Mesodermal cell (in vitro differentiated cells): ENCODE data around the gene ABCC1.

Experiments
- H3K27ac ChIP-seq: 2 replicates; pipeline ENCODE4 v1.7.0; 2013; ENCODE audit warnings: mild to moderate bottlenecking, low read depth, low read length, moderate library complexity; ENCODE audit not compliant: severe bottlenecking
- H3K36me3 ChIP-seq: 2 replicates; pipeline ENCODE4 v1.7.1; 2013; ENCODE audit warnings: mild to moderate bottlenecking, low read length, moderate library complexity; ENCODE audit not compliant: control insufficient read depth, insufficient read depth
- H3K4me1 ChIP-seq: one replicate; pipeline ENCODE4 v1.7.1; 2013; ENCODE audit warnings: mild to moderate bottlenecking, low read length; ENCODE audit not compliant: insufficient read depth, control insufficient read depth, poor library complexity, severe bottlenecking
- H3K4me3 ChIP-seq: 2 replicates; pipeline ENCODE4 v1.7.0; 2013; ENCODE audit warnings: low read length, control low read depth, mild to moderate bottlenecking; ENCODE audit not compliant: insufficient read depth, poor library complexity, severe bottlenecking; ENCODE audit errors: extremely low read depth
- H3K9me3 ChIP-seq: 2 replicates; pipeline ENCODE4 v1.7.1; 2013; ENCODE audit warnings: mild to moderate bottlenecking, low read length, moderate library complexity; ENCODE audit not compliant: control insufficient read depth
- WGBS, 2 experiments: methylation state at CpG; one replicate each; pipeline ENCODE4 v1.1.5; 2013; ENCODE audit warnings: missing lambda C conversion rate in 2 of 2; ENCODE audit not compliant: insufficient coverage in 2 of 2; 5-methylcytosine and 5-hydroxymethylcytosine counted together

Gene ABCC1

DNA sequence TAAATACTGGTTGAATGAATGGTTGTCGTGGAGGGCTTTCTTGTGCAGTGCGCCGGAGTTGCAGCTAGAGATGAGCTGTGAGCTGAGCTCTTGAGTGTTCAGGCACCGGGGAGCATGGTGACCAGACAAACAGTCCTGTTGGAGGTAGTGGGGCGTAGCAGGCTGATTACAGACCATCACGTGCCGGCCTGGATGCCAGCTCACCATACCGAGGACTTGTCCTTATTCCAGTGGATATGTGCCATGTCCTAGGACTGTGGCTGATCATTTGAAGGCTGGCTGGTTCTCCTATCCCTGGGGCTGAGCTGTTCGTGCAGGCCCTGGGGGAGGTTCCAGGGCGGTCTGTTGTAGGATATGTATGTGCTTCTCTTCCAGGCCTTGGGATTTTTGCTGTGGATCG lies 60.0 kb downstream of the ABCC1 start:
- Histone ChIP-seq H3K27ac (no peak overlapping the region), H3K4me3 (no peak overlapping the region), H3K36me3 (peaks cover 40% of the 10 kb centered on the region), H3K9me3 (no peaks in the 10 kb centered on the region), H3K4me1 (peaks cover 7% of the 10 kb centered on the region)
- 89 to 94% methylated on average over 3 to 10 of the region's 11 CpGs for WGBS, 2 experiments

DNA sequence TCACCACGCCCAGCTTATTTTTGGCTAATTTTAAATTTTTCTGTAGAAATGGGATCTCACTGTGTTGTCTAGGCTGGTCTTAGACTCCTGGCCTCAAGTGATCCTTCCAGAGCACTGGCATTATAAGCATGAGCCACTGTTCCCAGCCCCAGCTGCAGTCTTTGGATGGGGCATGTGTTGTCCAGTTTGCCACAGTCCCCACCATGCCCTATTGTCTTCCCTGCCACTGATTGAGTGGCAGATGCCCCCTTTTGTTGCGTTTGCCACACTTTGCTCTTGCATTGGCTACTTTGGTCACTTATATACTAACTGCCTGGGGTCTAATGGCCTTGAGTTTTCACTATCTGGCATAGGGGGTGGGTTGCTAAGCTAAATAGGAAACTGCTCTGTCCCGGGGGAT lies 60.8 kb downstream of the ABCC1 start:
- peaks cover 45% of the 10 kb centered on the region for H3K36me3 ChIP-seq
- H3K9me3 ChIP-seq: no peaks in the 10 kb centered on the region
- H3K27ac ChIP-seq: no peak overlapping the region
- H3K4me3 ChIP-seq: no peak overlapping the region
- WGBS, 2 experiments: 92 to 100% methylated on average over 2 of the region's 3 CpGs
- H3K4me1 ChIP-seq: peaks cover 6% of the 10 kb centered on the region

DNA sequence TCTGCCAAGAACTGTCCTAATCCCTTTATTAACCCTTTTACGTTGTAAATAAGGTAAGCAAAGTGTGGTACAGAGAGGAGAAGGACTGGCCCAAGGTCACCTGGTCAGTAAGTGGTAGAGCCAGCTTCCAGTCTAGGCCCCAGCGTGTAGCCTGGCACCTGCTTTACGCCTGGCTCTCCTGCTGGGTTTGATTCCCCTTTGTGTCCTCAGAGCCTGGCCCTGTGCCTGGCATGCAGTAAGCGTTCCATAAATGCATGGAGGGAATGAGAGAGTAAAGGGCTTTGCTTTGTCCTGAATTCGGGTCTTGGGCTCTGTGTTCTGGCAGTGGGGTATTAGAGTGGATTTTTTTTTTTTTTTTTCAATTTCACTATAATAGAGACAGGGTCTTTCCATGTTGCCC lies 62.7 kb downstream of the ABCC1 start:
- 93 to 96% methylated on average over 3 of the region's 5 CpGs for WGBS, 2 experiments
- H3K4me3 ChIP-seq: no peak overlapping the region

DNA sequence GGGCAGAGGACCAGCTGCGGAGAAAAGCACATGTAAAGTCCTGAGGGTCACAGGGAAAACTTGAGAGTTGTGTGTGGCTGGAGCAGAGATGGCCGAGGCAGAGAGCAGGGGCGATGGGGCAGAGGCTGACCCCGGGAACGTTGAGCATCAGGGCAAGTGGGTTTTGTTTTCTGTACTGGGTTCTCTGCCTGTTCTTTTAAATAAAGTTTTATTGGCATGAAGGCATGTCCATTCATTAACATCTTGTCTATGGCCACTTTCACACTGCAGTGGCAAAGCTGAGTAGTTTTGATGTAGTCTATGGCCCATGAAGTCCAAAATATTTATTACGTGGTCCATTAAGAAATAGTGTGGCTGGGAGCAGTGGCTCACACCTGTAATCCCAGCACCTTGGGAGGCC lies 64.4 kb downstream of the ABCC1 start:
- H3K36me3 ChIP-seq: peaks cover 62% of the 10 kb centered on the region
- no peaks in the 10 kb centered on the region for H3K4me1 ChIP-seq
- H3K27ac ChIP-seq: no peak overlapping the region
- no peaks in the 10 kb centered on the region for H3K9me3 ChIP-seq
- H3K4me3 ChIP-seq: no peak overlapping the region
- WGBS, 2 experiments: 92 to 100% methylated on average over 2 to 5 of the region's 6 CpGs

More for the DNA sequence above, 62.7 kb downstream of the ABCC1 start:
- H3K4me1 ChIP-seq: no peaks in the 10 kb centered on the region
- peaks cover 61% of the 10 kb centered on the region for H3K36me3 ChIP-seq
- H3K9me3 ChIP-seq: no peaks in the 10 kb centered on the region
- H3K27ac ChIP-seq: no peak overlapping the region

DNA sequence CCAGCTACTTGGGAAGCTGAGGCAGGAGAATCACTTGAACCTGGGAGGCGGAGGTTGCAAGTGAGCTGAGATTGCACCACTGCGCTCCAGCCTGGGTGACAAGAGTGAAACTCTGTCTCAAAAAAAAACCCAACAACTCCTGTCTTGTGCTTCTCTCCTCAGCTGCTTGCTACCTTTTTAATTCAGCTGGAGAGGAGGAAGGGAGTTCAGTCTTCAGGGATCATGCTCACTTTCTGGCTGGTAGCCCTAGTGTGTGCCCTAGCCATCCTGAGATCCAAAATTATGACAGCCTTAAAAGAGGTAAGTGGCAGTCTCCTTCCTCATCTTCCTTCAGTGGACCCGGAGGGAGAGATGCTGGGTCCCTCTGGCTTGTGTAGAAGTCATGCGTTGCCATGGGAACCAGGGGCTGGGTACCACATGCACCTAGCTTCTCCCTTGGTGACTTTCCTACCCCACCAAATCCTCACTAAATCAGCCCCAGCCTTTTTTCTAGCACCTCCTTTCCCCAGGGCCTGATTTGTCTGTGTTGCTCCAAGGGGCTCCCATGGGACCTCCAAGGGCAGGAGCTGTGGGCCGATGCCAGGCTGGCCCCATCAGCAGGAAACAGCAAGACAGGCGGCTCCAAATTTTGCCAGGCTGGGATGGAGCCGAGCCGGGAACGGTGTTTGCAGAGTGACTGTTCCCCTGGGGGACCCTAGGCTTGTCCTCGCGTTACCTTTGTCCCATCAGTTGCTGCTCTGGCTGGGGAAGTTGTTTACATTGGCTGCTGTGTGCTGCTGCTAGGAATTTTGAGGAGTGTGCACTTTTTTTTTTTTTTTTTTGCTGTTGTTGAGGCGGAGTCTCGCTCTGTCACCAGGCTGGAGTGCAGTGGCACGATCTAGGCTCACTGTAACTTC lies 65.2 kb downstream of the ABCC1 start:
- H3K27ac ChIP-seq: no peak overlapping the region
- no peak overlapping the region for H3K4me3 ChIP-seq
- 89 to 94% methylated on average over 9 to 14 of the region's 14 CpGs for WGBS, 2 experiments
- H3K4me1 ChIP-seq: no peaks in the 10 kb centered on the region
- no peaks in the 10 kb centered on the region for H3K9me3 ChIP-seq
- peaks cover 62% of the 10 kb centered on the region for H3K36me3 ChIP-seq

GRCh38 chr16:16015849-16016248 lies 66.4 kb downstream of the ABCC1 start:
- Histone ChIP-seq H3K27ac (no peak overlapping the region), H3K4me1 (no peaks in the 10 kb centered on the region), H3K9me3 (no peaks in the 10 kb centered on the region), H3K36me3 (peaks cover 61% of the 10 kb centered on the region), H3K4me3 (no peak overlapping the region)
- WGBS, 2 experiments: 96 to 100% methylated on average over 7 to 8 of the region's 8 CpGs

DNA sequence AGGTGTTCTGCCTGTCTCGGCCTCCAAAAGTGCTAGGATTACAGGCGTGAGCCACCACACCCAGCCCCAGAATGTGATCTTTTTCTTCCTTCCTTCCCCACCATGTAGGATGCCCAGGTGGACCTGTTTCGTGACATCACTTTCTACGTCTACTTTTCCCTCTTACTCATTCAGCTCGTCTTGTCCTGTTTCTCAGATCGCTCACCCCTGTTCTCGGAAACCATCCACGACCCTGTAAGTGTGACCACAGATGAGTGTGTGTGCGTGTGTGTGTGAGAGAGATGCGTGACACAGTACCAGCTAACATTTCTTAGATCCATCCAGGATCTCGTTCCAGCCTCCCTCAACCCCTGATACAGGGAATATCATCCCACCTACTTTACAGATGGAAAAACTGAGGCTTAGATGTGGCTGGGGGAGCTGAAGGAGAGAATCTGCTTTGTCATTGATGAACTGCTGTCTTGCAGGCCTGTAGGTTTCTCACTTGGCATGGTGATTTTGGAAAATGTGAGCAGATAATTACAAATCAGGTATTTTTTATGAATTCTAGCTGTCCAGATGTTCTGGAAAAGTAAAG lies 67.1 kb downstream of the ABCC1 start:
- Histone ChIP-seq H3K4me3 (no peak overlapping the region), H3K27ac (no peak overlapping the region)
- WGBS, 2 experiments: 92 to 96% methylated on average over 5 to 6 of the region's 11 CpGs

GRCh38 chr16:16017812-16018211 lies 68.4 kb downstream of the ABCC1 start:
- Histone ChIP-seq H3K27ac (no peak overlapping the region), H3K4me1 (peaks cover 15% of the 10 kb centered on the region), H3K9me3 (no peaks in the 10 kb centered on the region), H3K36me3 (peaks cover 48% of the 10 kb centered on the region), H3K4me3 (no peak overlapping the region)
- 85 to 100% methylated on average over 3 of the region's 3 CpGs for WGBS, 2 experiments

More for the DNA sequence above, 67.1 kb downstream of the ABCC1 start:
- no peaks in the 10 kb centered on the region for H3K9me3 ChIP-seq
- H3K4me1 ChIP-seq: peaks cover 4% of the 10 kb centered on the region
- H3K36me3 ChIP-seq: peaks cover 56% of the 10 kb centered on the region

GRCh38 chr16:16018705-16019104 lies 69.3 kb downstream of the ABCC1 start:
- H3K36me3 ChIP-seq: peaks cover 48% of the 10 kb centered on the region
- no peaks in the 10 kb centered on the region for H3K9me3 ChIP-seq
- no peak overlapping the region for H3K27ac ChIP-seq
- 86 to 91% methylated on average over 3 to 4 of the region's 4 CpGs for WGBS, 2 experiments
- H3K4me1 ChIP-seq: peaks cover 19% of the 10 kb centered on the region
- H3K4me3 ChIP-seq: no peak overlapping the region

DNA sequence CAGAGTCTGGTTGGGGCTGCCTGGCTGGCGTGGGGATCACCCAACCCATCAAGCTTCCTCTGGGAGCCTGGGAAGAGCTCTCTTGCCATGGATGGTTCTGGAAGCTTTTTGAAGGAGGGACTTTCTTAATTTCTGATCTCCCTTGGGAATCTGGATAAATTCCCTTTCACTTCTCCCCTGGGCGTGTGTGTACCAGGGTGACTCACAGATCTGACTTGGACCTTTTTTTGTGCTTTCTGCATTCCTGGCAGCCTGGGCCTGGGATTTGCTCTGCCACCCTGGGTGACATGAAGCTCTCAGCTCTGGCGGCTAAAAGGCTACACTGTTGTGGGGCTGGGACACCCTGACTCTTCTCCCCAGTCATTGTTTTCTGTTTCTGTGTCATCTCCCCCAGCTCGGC lies 70.1 kb downstream of the ABCC1 start:
- 95 to 96% methylated on average over 2 to 4 of the region's 4 CpGs for WGBS, 2 experiments
- H3K27ac ChIP-seq: no peak overlapping the region

DNA sequence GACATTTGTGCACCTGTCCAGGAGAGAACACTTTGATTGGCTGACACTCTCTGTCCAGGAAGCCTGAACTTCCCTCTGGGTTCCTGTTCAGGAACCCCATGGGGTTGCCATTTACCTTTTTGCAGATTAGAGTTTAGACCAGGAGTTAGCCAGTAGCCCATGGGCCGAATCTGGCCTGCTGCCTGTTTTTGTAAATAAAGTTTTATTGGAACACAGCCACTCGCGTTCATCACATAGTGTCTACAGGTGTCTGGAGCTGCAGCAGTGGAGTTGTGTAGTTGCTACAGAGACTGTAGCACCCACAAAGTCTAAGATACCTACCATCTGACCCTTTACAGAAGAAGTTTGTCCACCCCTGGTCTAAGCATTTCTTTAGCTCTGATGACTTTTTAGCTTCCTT lies 70.9 kb downstream of the ABCC1 start:
- peaks cover 19% of the 10 kb centered on the region for H3K4me1 ChIP-seq
- peaks cover 42% of the 10 kb centered on the region for H3K36me3 ChIP-seq
- no peak overlapping the region for H3K27ac ChIP-seq
- H3K9me3 ChIP-seq: no peaks in the 10 kb centered on the region
- no peak overlapping the region for H3K4me3 ChIP-seq
- WGBS, 2 experiments: 100% methylated on average over 1 of the region's 3 CpGs; no CpG with 5 or more reads in 1 of the 2 experiments

More for the DNA sequence above, 70.1 kb downstream of the ABCC1 start:
- no peak overlapping the region for H3K4me3 ChIP-seq
- peaks cover 45% of the 10 kb centered on the region for H3K36me3 ChIP-seq
- H3K4me1 ChIP-seq: peaks cover 19% of the 10 kb centered on the region
- H3K9me3 ChIP-seq: no peaks in the 10 kb centered on the region
